Stomach (tissue), 9 donors: Measurements from ENCODE around the gene CHSY3. TPM values are rescaled to one million over a fixed set of nuclear protein-coding genes. Genes with fewer than 3 reads are reported as not detected.
A peak's percentile ranks its signal among the peaks of the same experiment; 100 is the strongest.

Experiments
- DNase-seq, 2 donors: peaks; one replicate each; pipeline versions ENCODE4 v3.0.0 to v3.0.0-alpha.2; 2013 to 2019
- H3K27ac ChIP-seq, 5 donors: fragments of 200-600 bp in 4 of 5; sonication (generic) in 4 of 5; one replicate each; pipeline ENCODE4 v1.5.1; 2013 to 2019; ENCODE audit warnings: mild to moderate bottlenecking in 1 of 5, moderate library complexity in 1 of 5
- H3K27me3 ChIP-seq, 3 donors: fragments of 200-600 bp; sonication (generic); one replicate each; pipeline ENCODE4 v1.5.1; 2017 to 2019; ENCODE audit warnings: mixed run types in 1 of 3
- H3K36me3 ChIP-seq, 4 donors: fragments of 200-600 bp; sonication (generic); 1 replicate in 3 of 4; 2 replicates in 1 of 4; pipeline ENCODE4 v1.5.1; 2016 to 2019
- H3K4me1 ChIP-seq, 4 donors: fragments of 200-600 bp; sonication (generic); one replicate each; pipeline ENCODE4 v1.5.1; 2016 to 2019
- H3K4me3 ChIP-seq, 4 donors: fragments of 200-600 bp; sonication (generic) in 3 of 4; one replicate each; pipeline ENCODE4 v1.5.1; 2016 to 2019; ENCODE audit warnings: mild to moderate bottlenecking in 1 of 4
- H3K9me3 ChIP-seq, 4 donors: fragments of 200-600 bp; sonication (generic); one replicate each; pipeline ENCODE4 v1.5.1; 2016 to 2019
- EP300 ChIP-seq: sonication (generic); formaldehyde crosslinking; IDR thresholded peaks from one replicate; pipeline ENCODE4 v1.6.1; 2017; ENCODE audit warnings: antibody characterized with exemption
- POLR2A ChIP-seq, 4 donors: fragments of 450-650 bp; IDR thresholded peaks; one replicate each; pipeline ENCODE4 v1.6.1; 2016; ENCODE audit warnings: antibody characterized with exemption in 4 of 4, control low read depth in 2 of 4, mild to moderate bottlenecking in 1 of 4, moderate library complexity in 1 of 4
- POLR2AphosphoS5 ChIP-seq, 3 donors: sonication (generic); formaldehyde crosslinking; IDR thresholded peaks; one replicate each; pipeline ENCODE4 v1.6.1; 2016; ENCODE audit warnings: antibody characterized with exemption in 3 of 3
- whole genome bisulfite sequencing, 5 donors: extraction: QIAGEN DNeasy Blood & Tissue Kit in 3 of 5; methylation state at CpG; one replicate each; pipeline versions ENCODE4 v1.1.5 to v1.1.7; 2013 to 2018; 5-methylcytosine and 5-hydroxymethylcytosine counted together
- intact Hi-C: fragments of 100-400 bp; cut with DNase I; formaldehyde crosslinking; loops from one replicate; pipeline ENCODE4 v1.15.1; 2023; ENCODE audit warnings: low total_unique reads
- polyA plus RNA-seq, 3 donors: library from polyadenylated mRNA; stranded (reverse); fragments of 200-250 nt; gene quantifications; one replicate each; pipeline ENCODE4 v1.2.3, GENCODE V29; 2013
- total RNA-seq, 5 donors: library from RNA; depleted of rRNA; stranded (reverse); fragments of >200 nt; gene quantifications; one replicate each; pipeline versions ENCODE4 v1.1.0 to v1.2.3, GENCODE V29; 2014 to 2016
- TF ChIP-seq, protein P1 (sequence below), 7 experiments: fragments of 450-650 bp in 4 of 7; fragments of 200-600 bp in 3 of 7; sonication (generic) in 3 of 7; IDR thresholded peaks; one replicate each; pipeline ENCODE4 v1.5.1; 2016 to 2019; ENCODE audit warnings: antibody characterized with exemption in 7 of 7, control low read depth in 2 of 7, mild to moderate bottlenecking in 1 of 7
- donor health status: healthy with polysubstance abuse.
- donor health status: Bipolar disorder and iron deficiency.
- donor health status: healthy.

Gene CHSY3
- total and polyA plus RNA-seq, 8 donors, result under 0.01 to 6.1 (median 0.31) TPM; not detected in 1

DNA sequence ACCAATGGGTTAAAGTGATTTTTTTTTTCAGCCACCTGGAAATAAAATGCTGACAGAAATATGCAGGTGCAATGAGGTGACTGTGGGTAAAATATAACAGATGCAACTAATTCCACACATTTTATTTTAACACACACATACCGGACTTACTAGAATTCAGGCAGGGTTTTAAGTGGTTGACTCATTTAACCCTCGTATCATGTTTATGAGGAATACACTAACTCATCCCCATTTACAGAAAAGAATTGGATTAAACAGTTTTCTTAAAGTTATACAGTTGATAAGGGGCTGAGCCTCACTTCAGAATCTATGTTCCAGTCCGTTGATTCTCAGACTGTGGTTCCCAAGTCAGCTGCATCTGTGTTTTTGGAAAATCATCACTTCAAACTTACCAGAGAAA, 207.5 kb downstream of the CHSY3 start:
- Histone ChIP-seq H3K4me1 (no peaks in the 10 kb centered on the region), H3K9me3 (no peaks in the 10 kb centered on the region), H3K27me3 (no peaks in the 10 kb centered on the region), H3K4me3 (no peak overlapping the region), H3K27ac (no peak overlapping the region), H3K36me3 (no peaks in the 10 kb centered on the region)
- no peak for DNase-seq
- WGBS, 5 donors, result 64 to 79% (median 74%) methylated on average over 3 of the region's 3 CpGs
- intact Hi-C loops, result no loop called here
- TF ChIP-seq POLR2A (IDR thresholded peaks at IDR 0.05) (no peak), POLR2AphosphoS5 (IDR thresholded peaks at IDR 0.05) (no peak), EP300 (no peak)
- TF ChIP-seq, protein P1, sequence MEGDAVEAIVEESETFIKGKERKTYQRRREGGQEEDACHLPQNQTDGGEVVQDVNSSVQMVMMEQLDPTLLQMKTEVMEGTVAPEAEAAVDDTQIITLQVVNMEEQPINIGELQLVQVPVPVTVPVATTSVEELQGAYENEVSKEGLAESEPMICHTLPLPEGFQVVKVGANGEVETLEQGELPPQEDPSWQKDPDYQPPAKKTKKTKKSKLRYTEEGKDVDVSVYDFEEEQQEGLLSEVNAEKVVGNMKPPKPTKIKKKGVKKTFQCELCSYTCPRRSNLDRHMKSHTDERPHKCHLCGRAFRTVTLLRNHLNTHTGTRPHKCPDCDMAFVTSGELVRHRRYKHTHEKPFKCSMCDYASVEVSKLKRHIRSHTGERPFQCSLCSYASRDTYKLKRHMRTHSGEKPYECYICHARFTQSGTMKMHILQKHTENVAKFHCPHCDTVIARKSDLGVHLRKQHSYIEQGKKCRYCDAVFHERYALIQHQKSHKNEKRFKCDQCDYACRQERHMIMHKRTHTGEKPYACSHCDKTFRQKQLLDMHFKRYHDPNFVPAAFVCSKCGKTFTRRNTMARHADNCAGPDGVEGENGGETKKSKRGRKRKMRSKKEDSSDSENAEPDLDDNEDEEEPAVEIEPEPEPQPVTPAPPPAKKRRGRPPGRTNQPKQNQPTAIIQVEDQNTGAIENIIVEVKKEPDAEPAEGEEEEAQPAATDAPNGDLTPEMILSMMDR (IDR thresholded peaks at IDR 0.05), result no peak

DNA sequence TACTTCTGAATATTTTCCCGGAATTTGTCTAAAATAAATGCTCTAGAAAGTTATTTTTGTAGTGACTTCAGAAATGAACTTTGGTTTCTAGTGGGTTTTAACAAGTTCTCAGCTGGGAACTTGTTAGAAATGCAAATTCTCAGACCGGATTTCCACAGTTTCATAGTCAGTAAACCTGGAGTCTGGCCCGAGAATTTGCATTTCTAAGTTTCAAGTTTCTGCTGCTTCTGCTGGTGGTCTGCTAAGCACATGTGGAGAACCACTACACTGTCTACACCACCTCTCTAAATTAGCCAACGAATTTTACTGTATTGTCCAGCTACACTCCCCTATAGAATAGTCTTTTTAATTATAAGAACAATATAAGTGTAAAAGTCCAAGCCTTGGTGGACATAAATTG, 208.0 kb downstream of the CHSY3 start:
- Histone ChIP-seq H3K27me3 (no peaks in the 10 kb centered on the region), H3K4me1 (no peaks in the 10 kb centered on the region), H3K27ac (no peak overlapping the region), H3K4me3 (no peak overlapping the region), H3K36me3 (no peaks in the 10 kb centered on the region), H3K9me3 (no peaks in the 10 kb centered on the region)
- 65 to 79% (median 69%) methylated on average over 4 of the region's 4 CpGs for WGBS, 5 donors
- intact Hi-C loops, result no loop called here
- no peak for DNase-seq
- TF ChIP-seq, protein P1 (IDR thresholded peaks at IDR 0.05), result no peak
- TF ChIP-seq POLR2AphosphoS5 (IDR thresholded peaks at IDR 0.05) (no peak), EP300 (no peak), POLR2A (IDR thresholded peaks at IDR 0.05) (no peak)

DNA sequence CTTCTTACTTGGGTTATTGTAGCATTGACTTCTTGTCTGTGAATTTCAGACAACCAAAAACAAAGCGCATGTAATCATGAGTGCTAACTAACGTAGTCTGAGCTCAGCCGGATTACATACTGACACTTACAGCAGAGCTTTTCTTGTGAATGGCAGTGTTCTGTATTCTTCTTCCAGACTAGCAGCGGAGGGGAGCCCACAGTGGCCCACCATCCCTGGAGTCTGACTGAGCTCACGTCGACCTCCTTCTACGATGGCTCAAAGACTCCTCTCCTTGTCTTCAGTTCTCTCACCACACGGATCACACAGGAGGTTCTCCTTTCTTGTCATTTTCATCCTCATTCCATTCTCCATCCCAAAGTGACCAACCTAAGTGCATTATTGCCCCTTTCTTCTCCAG, 211.4 kb downstream of the CHSY3 start:
- Histone ChIP-seq H3K27ac (no peak overlapping the region), H3K9me3 (no peaks in the 10 kb centered on the region), H3K4me1 (no peaks in the 10 kb centered on the region), H3K4me3 (no peak overlapping the region), H3K36me3 (no peaks in the 10 kb centered on the region), H3K27me3 (no peaks in the 10 kb centered on the region)
- TF ChIP-seq, protein P1 (IDR thresholded peaks at IDR 0.05), result no peak
- TF ChIP-seq POLR2A (IDR thresholded peaks at IDR 0.05), result no peak
- TF ChIP-seq POLR2AphosphoS5 (IDR thresholded peaks at IDR 0.05), result no peak
- no peak for TF ChIP-seq EP300
- intact Hi-C loops, result no loop called here
- 85 to 91% (median 89%) methylated on average over 8 of the region's 8 CpGs for WGBS, 5 donors
- no peak for DNase-seq

DNA sequence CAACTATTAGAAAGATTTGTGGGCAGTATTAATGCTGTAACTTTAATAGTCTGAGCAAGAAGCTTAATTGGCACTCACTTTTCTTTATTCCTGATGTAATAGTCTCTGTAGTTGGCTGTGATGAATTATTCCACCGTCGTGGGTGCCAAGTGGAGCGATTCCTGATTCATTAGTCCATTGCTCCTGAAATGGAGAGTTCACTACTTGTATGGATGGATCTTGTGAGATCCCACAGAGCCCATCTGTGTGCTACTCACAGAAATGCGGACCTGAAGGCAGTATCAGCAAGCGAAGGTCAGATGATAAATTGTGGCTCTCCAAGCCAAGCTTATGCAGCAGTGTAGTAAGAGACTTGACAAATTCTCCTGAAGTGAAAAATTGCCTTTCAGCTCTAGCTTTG, 212.2 kb downstream of the CHSY3 start:
- peak in 1 of 2 donors; percentile 20 for DNase-seq

More for the DNA sequence above, 212.2 kb downstream of the CHSY3 start:
- Histone ChIP-seq H3K27me3 (no peaks in the 10 kb centered on the region), H3K4me1 (no peaks in the 10 kb centered on the region), H3K9me3 (no peaks in the 10 kb centered on the region), H3K27ac (no peak overlapping the region), H3K4me3 (no peak overlapping the region), H3K36me3 (no peaks in the 10 kb centered on the region)
- WGBS, 5 donors, result 78 to 86% (median 78%) methylated on average over 5 of the region's 5 CpGs
- intact Hi-C loops, result no loop called here
- TF ChIP-seq, protein P1 (IDR thresholded peaks at IDR 0.05), result no peak
- no peak for TF ChIP-seq EP300
- TF ChIP-seq POLR2AphosphoS5 (IDR thresholded peaks at IDR 0.05), result no peak
- no peak for TF ChIP-seq POLR2A (IDR thresholded peaks at IDR 0.05)
